H9 (cell line): ENCODE results near the gene WDR48. TPM values are rescaled to one million over a fixed set of nuclear protein-coding genes. Genes with fewer than 3 reads are reported as not detected.

Experiments used
- DNase-seq: peaks from one replicate; pipeline ENCODE4 v3.0.0-alpha.2; 2017
- H2AFZ ChIP-seq: one replicate; pipeline ENCODE4 v1.6.1; 2013; ENCODE audit warnings: mild to moderate bottlenecking, low read length, control low read depth, moderate library complexity
- H2AK5ac ChIP-seq: 2 replicates; pipeline ENCODE4 v1.6.1; 2013; ENCODE audit warnings: low read length, control low read depth, mixed read lengths; ENCODE audit not compliant: insufficient read length
- H2BK120ac ChIP-seq: one replicate; pipeline ENCODE4 v1.6.1; 2013; ENCODE audit warnings: low read depth, mild to moderate bottlenecking, low read length, control low read depth, inconsistent platforms; ENCODE audit not compliant: poor library complexity, severe bottlenecking
- H2BK12ac ChIP-seq: 2 replicates; pipeline ENCODE4 v1.6.1; 2013; ENCODE audit warnings: low read length, control low read depth, mixed read lengths, low read depth; ENCODE audit not compliant: insufficient read length
- H2BK15ac ChIP-seq: 2 replicates; pipeline ENCODE4 v1.6.1; 2013; ENCODE audit warnings: low read depth, low read length, control low read depth
- H2BK20ac ChIP-seq: one replicate; pipeline ENCODE4 v1.6.1; 2013; ENCODE audit warnings: low read depth, mild to moderate bottlenecking, low read length, control low read depth, inconsistent platforms; ENCODE audit not compliant: poor library complexity, severe bottlenecking
- H2BK5ac ChIP-seq: 2 replicates; pipeline ENCODE4 v1.6.1; 2013; ENCODE audit warnings: low read length, control low read depth, mixed read lengths; ENCODE audit not compliant: insufficient read length
- H3K14ac ChIP-seq: 2 replicates; pipeline ENCODE4 v1.6.1; 2013; ENCODE audit warnings: low read length, control low read depth; ENCODE audit not compliant: insufficient read depth
- H3K18ac ChIP-seq: 2 replicates; pipeline ENCODE4 v1.6.1; 2013; ENCODE audit warnings: low read depth, mild to moderate bottlenecking, mixed read lengths, low read length, control low read depth; ENCODE audit not compliant: insufficient read length
- H3K23ac ChIP-seq: 2 replicates; pipeline ENCODE4 v1.6.1; 2013; ENCODE audit warnings: low read length, control low read depth, mixed read lengths, low read depth; ENCODE audit not compliant: insufficient read length
- H3K23me2 ChIP-seq: 2 replicates; pipeline ENCODE4 v1.6.1; 2013; ENCODE audit warnings: low read depth, mild to moderate bottlenecking, mixed read lengths, low read length, control low read depth; ENCODE audit not compliant: insufficient read length, poor library complexity, severe bottlenecking
- H3K27ac ChIP-seq: 2 replicates; pipeline ENCODE4 v1.5.1; 2013; ENCODE audit warnings: low read length, control low read depth, mixed read lengths, low read depth; ENCODE audit not compliant: insufficient read length
- H3K27me3 ChIP-seq: 2 replicates; pipeline ENCODE4 v1.6.1; 2013; ENCODE audit warnings: low read length, control low read depth, inconsistent platforms; ENCODE audit not compliant: insufficient read depth
- H3K4ac ChIP-seq: 2 replicates; pipeline ENCODE4 v1.6.1; 2013; ENCODE audit warnings: low read depth, mild to moderate bottlenecking, control low read depth, inconsistent platforms, low read length, moderate library complexity
- H3K4me1 ChIP-seq: 2 replicates; pipeline ENCODE4 v1.6.1; 2013; ENCODE audit warnings: low read length, control low read depth, inconsistent platforms; ENCODE audit not compliant: insufficient read depth
- H3K4me2 ChIP-seq: 2 replicates; pipeline ENCODE4 v1.6.1; 2013; ENCODE audit warnings: low read length, control low read depth, mixed read lengths; ENCODE audit not compliant: insufficient read length, insufficient read depth
- H3K56ac ChIP-seq: 2 replicates; pipeline ENCODE4 v1.6.1; 2013; ENCODE audit warnings: low read depth, mild to moderate bottlenecking, mixed read lengths, low read length, control low read depth; ENCODE audit not compliant: insufficient read length
- H3K79me1 ChIP-seq: 2 replicates; pipeline ENCODE4 v1.6.1; 2013; ENCODE audit warnings: low read depth, mild to moderate bottlenecking, moderate library complexity, low read length, control low read depth, inconsistent platforms; ENCODE audit not compliant: insufficient read depth, poor library complexity, severe bottlenecking
- H3K79me2 ChIP-seq: 2 replicates; pipeline ENCODE4 v1.6.1; 2013; ENCODE audit warnings: low read length, control low read depth, inconsistent platforms; ENCODE audit not compliant: insufficient read depth
- H3K9ac ChIP-seq: 2 replicates; pipeline ENCODE4 v1.6.1; 2013; ENCODE audit warnings: low read length, control low read depth, mixed read lengths; ENCODE audit not compliant: insufficient read length; ENCODE audit errors: extremely low read depth
- H3K9me3 ChIP-seq: one replicate; pipeline ENCODE4 v1.6.1; 2013; ENCODE audit warnings: low read depth, low read length, inconsistent platforms; ENCODE audit not compliant: control insufficient read depth
- H3T11ph ChIP-seq: one replicate; pipeline ENCODE4 v1.6.1; 2013; ENCODE audit warnings: mild to moderate bottlenecking, low read length, control low read depth, inconsistent platforms
- H4K20me1 ChIP-seq: one replicate; pipeline ENCODE4 v1.6.1; 2013; ENCODE audit not compliant: control insufficient read depth, insufficient read length, insufficient read depth
- H4K5ac ChIP-seq: 2 replicates; pipeline ENCODE4 v1.6.1; 2013; ENCODE audit warnings: low read depth, mild to moderate bottlenecking, mixed read lengths, low read length, control low read depth; ENCODE audit not compliant: insufficient read length
- H4K8ac ChIP-seq: replicated peaks from 2 replicates; pipeline ENCODE4 v1.6.1; 2013; ENCODE audit warnings: low read length, control low read depth, mixed read lengths, low read depth; ENCODE audit not compliant: insufficient read length
- H4K91ac ChIP-seq: 2 replicates; pipeline ENCODE4 v1.6.1; 2013; ENCODE audit warnings: low read depth, mild to moderate bottlenecking, moderate library complexity, mixed read lengths, low read length, control low read depth; ENCODE audit not compliant: insufficient read length
- H3K27ac Mint-ChIP-seq, 3 experiments: 2 replicates in 2 of 3; 3 replicates in 1 of 3; pipeline ENCODE4 v1.8.0; 2020 to 2021; ENCODE audit warnings: mixed read lengths in 3 of 3, mild to moderate bottlenecking in 1 of 3, moderate library complexity in 1 of 3
- H3K27me3 Mint-ChIP-seq: 2 replicates; pipeline ENCODE4 v1.8.0; 2021; ENCODE audit warnings: low read depth, mild to moderate bottlenecking, moderate library complexity, mixed read lengths
- H3K36me3 Mint-ChIP-seq, 3 experiments: 2 replicates in 2 of 3; 3 replicates in 1 of 3; pipeline ENCODE4 v1.8.0; 2020 to 2021; ENCODE audit warnings: low read depth in 3 of 3, mixed read lengths in 3 of 3; ENCODE audit not compliant: insufficient read depth in 1 of 3
- H3K4me1 Mint-ChIP-seq, 2 experiments: 2 replicates each; pipeline ENCODE4 v1.8.0; 2020; ENCODE audit warnings: mixed read lengths in 2 of 2
- H3K4me3 Mint-ChIP-seq, 2 experiments: 2 replicates in 1 of 2; 3 replicates in 1 of 2; pipeline ENCODE4 v1.8.0; 2020 to 2021; ENCODE audit warnings: mild to moderate bottlenecking in 2 of 2, mixed read lengths in 2 of 2, moderate library complexity in 1 of 2
- H3K9me3 Mint-ChIP-seq, 2 experiments: 2 replicates in 1 of 2; 3 replicates in 1 of 2; pipeline ENCODE4 v1.8.0; 2020; ENCODE audit warnings: mild to moderate bottlenecking in 2 of 2, mixed read lengths in 2 of 2, moderate library complexity in 1 of 2
- CTCF ChIP-seq: fragments of 200-600 bp; sonication (generic); conservative IDR thresholded peaks from 3 replicates; pipeline ENCODE4 v1.8.0; 2021; ENCODE audit warnings: antibody characterized with exemption, mild to moderate bottlenecking
- WGBS: extraction: QIAGEN DNeasy Blood & Tissue Kit; methylation state at CpG from one replicate; pipeline ENCODE4 v1.1.7; 2013; ENCODE audit warnings: missing lambda C conversion rate, low lambda C conversion rate, mixed read lengths; ENCODE audit not compliant: insufficient read length; ENCODE audit errors: extremely low coverage; 5-methylcytosine and 5-hydroxymethylcytosine counted together
- total RNA-seq: library from RNA; stranded (reverse); gene quantifications from 2 replicates; pipeline ENCODE4 v1.2.1, GENCODE V29; 2021

The WDR48 gene
- total RNA-seq, 1 experiment from 2014 or later = 52.7 TPM

GRCh38 chr3:39106851-39107387 is 55.1 kb downstream of the WDR48 start:
- no peak overlapping the region for H2BK15ac ChIP-seq
- peak overlapping the region in 2 of 3 experiments; percentile 35 to 94; a peak in 3 of 7 replicates for H3K27ac Mint-ChIP-seq
- H3K4me3 Mint-ChIP-seq = peak overlapping the region; percentile 94 to 95
- H3T11ph ChIP-seq = no peak overlapping the region
- no peak overlapping the region for H2AFZ ChIP-seq
- no peak overlapping the region for H3K4ac ChIP-seq
- no peaks in the 10 kb centered on the region for H3K9me3 ChIP-seq
- H3K23ac ChIP-seq = no peak overlapping the region
- no peaks in the 10 kb centered on the region; a peak in 1 of 7 replicates for H3K36me3 Mint-ChIP-seq
- no peak overlapping the region for H4K91ac ChIP-seq
- no CpG with 5 or more reads among the region's 55 CpGs for WGBS
- peak overlapping the region; percentile 56 for H3K18ac ChIP-seq
- H3K27me3 ChIP-seq = 0 out of 2 replicates have a peak, but pooled peaks cover 4% of the 10 kb centered on the region
- no peak overlapping the region for H3K56ac ChIP-seq
- no peak overlapping the region for H2BK120ac ChIP-seq
- H3K4me1 ChIP-seq = no peaks in the 10 kb centered on the region
- peaks cover 20 to 21% of the 10 kb centered on the region in 2 experiments for H3K4me1 Mint-ChIP-seq
- no peak overlapping the region for H3K27ac ChIP-seq
- TF ChIP-seq CTCF = no peak
- H4K8ac ChIP-seq = no peak overlapping the region
- peak overlapping the region; percentile 23; the same call in 1 of the 2 replicates for H3K14ac ChIP-seq
- no peaks in the 10 kb centered on the region for H3K9me3 Mint-ChIP-seq
- no peak overlapping the region for H2BK12ac ChIP-seq
- H4K5ac ChIP-seq = no peak overlapping the region
- no peaks in the 10 kb centered on the region; the same call in 1 of the 2 replicates for H3K79me2 ChIP-seq
- no peak overlapping the region for H2BK5ac ChIP-seq
- peaks cover 15% of the 10 kb centered on the region for H3K23me2 ChIP-seq
- H3K27me3 Mint-ChIP-seq = peaks cover 24% of the 10 kb centered on the region
- H3K9ac ChIP-seq = peak overlapping the region; percentile 11
- no peaks in the 10 kb centered on the region for H3K79me1 ChIP-seq
- peak overlapping the region; percentile 78 for H3K4me2 ChIP-seq
- H2BK20ac ChIP-seq = no peak overlapping the region
- H4K20me1 ChIP-seq = no peaks in the 10 kb centered on the region
- no peak overlapping the region for H2AK5ac ChIP-seq
- DNase-seq = peak; percentile 41
